T-helper 2 cell treated with Interferon-gamma antibody and Interleukin-4, amounts not matched to agents 5 μg/mL and 100 μg/mL, for 36 hours (primary cell): ENCODE data around the gene SELENOI.
"Not testable (repeated sequence)": the region's sequence is repeated elsewhere in the genome, so short reads cannot be mapped to it uniquely, and the experiment has no call there.

Experiments
- DNase-seq: peaks from one replicate; pipeline ENCODE4 v3.0.0; 2021; ENCODE audit warnings: low spot score
- H3K27ac Mint-ChIP-seq: one replicate; pipeline ENCODE4 v1.8.0; 2021; ENCODE audit warnings: mild to moderate bottlenecking, mixed read lengths
- H3K27me3 Mint-ChIP-seq: one replicate; pipeline ENCODE4 v1.8.0; 2021; ENCODE audit warnings: low read depth, mixed read lengths
- H3K36me3 Mint-ChIP-seq: one replicate; pipeline ENCODE4 v1.8.0; 2021; ENCODE audit warnings: low read depth, mixed read lengths
- H3K4me1 Mint-ChIP-seq: one replicate; pipeline ENCODE4 v1.8.0; 2021; ENCODE audit warnings: low read depth, mixed read lengths
- H3K4me3 Mint-ChIP-seq: one replicate; pipeline ENCODE4 v1.8.0; 2022; ENCODE audit warnings: mild to moderate bottlenecking, moderate library complexity, mixed read lengths
- H3K9me3 Mint-ChIP-seq: one replicate; pipeline ENCODE4 v1.8.0; 2021; ENCODE audit warnings: mixed read lengths

Gene SELENOI

DNA sequence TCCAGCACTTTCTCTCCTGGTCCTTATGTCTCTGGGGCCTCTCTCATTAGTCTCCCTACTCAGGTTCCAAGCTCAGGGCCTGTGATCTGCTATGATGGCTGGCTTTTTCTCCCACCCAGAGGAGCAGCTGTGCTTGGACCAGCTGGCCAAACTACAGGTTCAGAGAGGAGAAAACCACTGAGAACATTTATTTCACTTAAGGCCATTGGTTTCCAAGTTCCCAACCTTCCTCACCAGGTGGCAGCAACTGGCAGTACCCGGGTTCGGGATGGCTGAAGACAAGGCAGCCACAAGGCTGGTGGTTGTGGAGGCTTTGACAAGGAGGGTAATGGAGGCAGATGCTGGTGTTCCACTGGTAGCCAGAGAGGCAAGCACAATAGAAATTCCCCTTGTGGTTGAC, 29.9 kb upstream of the SELENOI start:
- H3K27me3 Mint-ChIP-seq, result no peaks in the 10 kb centered on the region
- H3K36me3 Mint-ChIP-seq, result no peaks in the 10 kb centered on the region
- H3K9me3 Mint-ChIP-seq, result no peaks in the 10 kb centered on the region
- H3K4me1 Mint-ChIP-seq, result no peaks in the 10 kb centered on the region
- no peak for DNase-seq
- no peak overlapping the region for H3K4me3 Mint-ChIP-seq
- no peak overlapping the region for H3K27ac Mint-ChIP-seq

DNA sequence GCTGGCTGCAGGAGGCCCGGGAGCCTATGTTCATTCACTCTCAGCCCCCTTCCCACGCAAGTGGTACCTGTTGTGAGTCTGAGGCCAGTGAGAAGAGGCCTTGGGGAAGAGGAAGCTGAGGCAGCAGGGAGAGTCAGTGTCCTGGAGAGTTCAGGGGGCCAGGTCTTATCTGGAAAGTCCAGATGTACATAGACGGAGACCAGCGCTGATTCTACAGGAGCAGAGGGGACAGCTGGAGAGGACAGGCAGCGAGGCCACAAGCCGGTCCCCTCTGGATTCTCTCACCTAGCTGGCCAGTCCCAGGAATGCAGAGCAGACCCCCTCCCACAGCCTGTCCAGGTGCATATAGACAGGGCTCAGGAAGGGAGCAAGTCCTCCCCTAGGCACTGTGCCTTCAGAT, 29.1 kb upstream of the SELENOI start:
- no peaks in the 10 kb centered on the region for H3K9me3 Mint-ChIP-seq
- no peaks in the 10 kb centered on the region for H3K36me3 Mint-ChIP-seq
- DNase-seq, result no peak
- H3K27me3 Mint-ChIP-seq, result no peaks in the 10 kb centered on the region
- H3K27ac Mint-ChIP-seq, result no peak overlapping the region
- no peaks in the 10 kb centered on the region for H3K4me1 Mint-ChIP-seq
- H3K4me3 Mint-ChIP-seq, result no peak overlapping the region

DNA sequence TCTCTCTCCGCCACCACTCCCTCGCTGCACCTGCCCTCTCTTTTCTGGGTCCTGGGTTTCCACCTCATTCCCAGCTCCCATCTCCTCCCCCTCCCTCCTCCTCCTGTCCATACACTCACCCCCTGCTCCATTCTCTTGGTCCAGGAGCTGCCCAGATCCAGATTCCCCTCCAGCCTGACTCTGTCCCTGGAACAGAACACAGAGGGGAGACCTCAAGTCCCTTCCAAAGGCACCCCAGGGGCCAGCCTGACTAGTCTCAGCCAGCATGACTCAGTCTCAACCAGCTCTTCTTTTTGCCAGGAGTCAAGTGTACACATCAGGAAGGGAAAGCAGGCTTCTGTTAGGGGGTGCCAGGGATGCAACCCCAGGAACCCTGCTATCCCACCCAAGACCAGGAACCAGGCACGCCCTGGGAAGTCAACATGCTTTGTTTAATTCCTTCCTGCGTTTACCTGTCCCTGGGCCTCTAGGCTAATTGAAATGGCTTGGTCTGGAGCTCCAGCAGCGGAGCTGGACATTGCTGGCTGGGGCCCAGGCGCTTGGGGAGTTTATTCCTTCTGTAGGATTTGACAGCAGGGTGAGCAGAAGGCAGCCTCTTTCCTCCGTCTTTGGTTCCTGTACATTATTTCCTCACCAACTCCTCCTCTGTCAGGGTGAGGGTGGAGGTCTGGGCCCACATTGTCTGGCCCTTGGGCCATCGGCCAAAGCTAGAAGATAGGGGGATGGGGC, 28.4 kb upstream of the SELENOI start:
- Mint-ChIP-seq H3K36me3 (no peaks in the 10 kb centered on the region), H3K27me3 (no peaks in the 10 kb centered on the region), H3K27ac (no peak overlapping the region), H3K9me3 (no peaks in the 10 kb centered on the region), H3K4me1 (no peaks in the 10 kb centered on the region), H3K4me3 (no peak overlapping the region)
- DNase-seq, result no peak

DNA sequence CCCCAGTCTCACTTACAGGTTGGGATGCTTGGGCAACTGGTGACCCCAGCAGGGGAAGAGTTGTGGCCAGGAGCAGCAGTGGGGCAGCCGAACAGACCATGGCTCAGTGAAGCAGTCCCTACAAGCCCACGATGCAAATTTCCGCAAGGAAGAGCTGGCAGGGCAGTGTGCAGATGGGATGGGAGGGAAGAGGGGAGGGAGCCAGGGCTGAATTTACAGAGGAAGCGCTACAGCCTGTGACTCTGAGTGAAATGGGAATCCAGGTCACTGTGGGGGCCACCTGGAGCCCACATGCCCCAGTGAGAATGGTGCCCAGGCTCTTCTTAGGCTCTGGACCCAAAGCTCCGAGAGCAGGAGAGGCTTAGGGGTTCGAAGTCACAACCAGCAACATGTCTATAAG, 27.0 kb upstream of the SELENOI start:
- no peak for DNase-seq
- Mint-ChIP-seq H3K9me3 (no peaks in the 10 kb centered on the region), H3K27ac (no peak overlapping the region), H3K36me3 (no peaks in the 10 kb centered on the region), H3K4me3 (no peak overlapping the region), H3K27me3 (no peaks in the 10 kb centered on the region), H3K4me1 (no peaks in the 10 kb centered on the region)

DNA sequence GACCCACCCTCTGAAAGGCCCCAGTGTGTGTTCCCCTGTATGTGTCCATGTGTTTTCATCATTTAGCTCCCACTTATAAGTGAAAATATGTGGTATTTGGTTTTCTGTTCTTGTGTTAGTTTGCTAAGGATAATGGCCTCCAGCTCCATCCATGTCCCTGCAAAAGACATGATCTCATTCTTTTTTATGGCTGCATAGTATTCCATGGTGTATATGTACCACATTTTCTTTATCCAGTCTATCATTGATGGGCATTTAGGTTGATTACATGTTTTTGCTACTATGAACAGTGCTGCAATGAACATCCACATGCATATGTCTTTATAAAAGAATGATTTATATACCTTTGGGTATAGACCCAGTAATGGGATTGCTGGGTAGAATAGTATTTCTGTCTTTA, 21.5 kb upstream of the SELENOI start:
- not testable (repeated sequence) for H3K4me3 Mint-ChIP-seq, H3K27ac Mint-ChIP-seq, H3K4me1 Mint-ChIP-seq, DNase-seq, H3K36me3 Mint-ChIP-seq, H3K9me3 Mint-ChIP-seq, H3K27me3 Mint-ChIP-seq

DNA sequence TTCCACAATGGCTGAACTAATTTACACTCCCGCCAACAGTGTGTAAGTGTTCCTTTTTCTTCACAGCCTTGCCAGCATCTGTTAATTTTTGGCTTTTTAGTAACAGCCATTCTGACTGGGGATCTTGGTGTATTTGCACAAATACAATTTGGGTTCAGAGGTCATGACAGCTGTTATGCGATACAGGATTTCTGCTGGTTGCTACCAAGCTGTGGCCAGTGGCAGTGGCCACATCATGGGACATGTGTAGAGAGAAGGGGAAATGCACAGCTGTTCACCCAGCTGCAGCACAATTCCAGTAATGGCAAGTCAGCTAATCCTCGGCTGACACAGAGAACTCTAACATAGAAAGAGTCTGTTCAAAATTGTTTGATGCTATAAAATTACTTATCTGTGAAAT, 21.0 kb upstream of the SELENOI start:
- no peak for DNase-seq
- Mint-ChIP-seq H3K4me3 (no peak overlapping the region), H3K9me3 (no peaks in the 10 kb centered on the region), H3K27me3 (no peaks in the 10 kb centered on the region), H3K36me3 (no peaks in the 10 kb centered on the region), H3K4me1 (peaks cover 12% of the 10 kb centered on the region), H3K27ac (no peak overlapping the region)

DNA sequence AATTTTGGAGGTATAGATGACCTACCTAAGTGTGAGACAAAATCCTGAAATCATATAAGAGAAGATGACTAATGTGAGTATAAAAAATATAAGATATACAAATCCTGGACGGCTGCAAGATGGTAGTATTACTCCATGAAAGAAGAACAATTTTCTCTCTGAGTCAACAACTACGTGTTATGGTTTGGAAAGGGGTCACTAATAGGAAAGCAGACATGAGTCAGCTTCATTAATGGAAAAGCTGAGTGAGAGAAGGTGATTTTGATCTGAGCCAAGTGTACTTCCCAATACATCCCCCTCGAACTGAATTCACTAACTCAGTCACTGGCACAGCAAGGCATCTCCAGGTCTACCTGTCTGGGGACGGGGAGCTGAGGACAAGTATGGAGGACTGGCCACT, 20.1 kb upstream of the SELENOI start:
- Mint-ChIP-seq H3K4me3 (no peak overlapping the region), H3K27me3 (no peaks in the 10 kb centered on the region), H3K4me1 (peaks cover 17% of the 10 kb centered on the region), H3K9me3 (no peaks in the 10 kb centered on the region), H3K27ac (no peak overlapping the region), H3K36me3 (no peaks in the 10 kb centered on the region)
- DNase-seq, result no peak

DNA sequence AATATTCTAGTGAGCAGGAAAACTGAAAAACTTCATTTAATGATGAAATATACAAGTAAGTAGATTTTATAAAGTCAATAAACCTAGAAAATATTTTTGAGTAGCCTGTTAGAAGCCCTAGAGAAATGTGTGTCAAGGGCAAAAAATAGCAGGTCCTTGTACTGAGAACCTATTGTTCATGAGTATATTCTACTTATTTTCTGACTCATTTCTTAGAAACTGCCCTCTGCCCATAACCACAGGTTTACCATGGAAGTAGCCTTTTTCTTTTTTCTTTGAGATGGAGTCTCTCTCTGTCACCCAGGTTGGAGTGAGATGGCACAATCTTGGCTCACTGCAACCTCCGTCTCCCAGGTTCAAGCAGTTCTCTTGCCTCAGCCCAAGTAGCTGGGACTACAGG, 19.4 kb upstream of the SELENOI start:
- H3K27ac Mint-ChIP-seq, result no peak overlapping the region
- DNase-seq, result no peak
- no peaks in the 10 kb centered on the region for H3K27me3 Mint-ChIP-seq
- H3K36me3 Mint-ChIP-seq, result no peaks in the 10 kb centered on the region
- H3K4me3 Mint-ChIP-seq, result no peak overlapping the region
- peaks cover 17% of the 10 kb centered on the region for H3K4me1 Mint-ChIP-seq
- no peaks in the 10 kb centered on the region for H3K9me3 Mint-ChIP-seq

DNA sequence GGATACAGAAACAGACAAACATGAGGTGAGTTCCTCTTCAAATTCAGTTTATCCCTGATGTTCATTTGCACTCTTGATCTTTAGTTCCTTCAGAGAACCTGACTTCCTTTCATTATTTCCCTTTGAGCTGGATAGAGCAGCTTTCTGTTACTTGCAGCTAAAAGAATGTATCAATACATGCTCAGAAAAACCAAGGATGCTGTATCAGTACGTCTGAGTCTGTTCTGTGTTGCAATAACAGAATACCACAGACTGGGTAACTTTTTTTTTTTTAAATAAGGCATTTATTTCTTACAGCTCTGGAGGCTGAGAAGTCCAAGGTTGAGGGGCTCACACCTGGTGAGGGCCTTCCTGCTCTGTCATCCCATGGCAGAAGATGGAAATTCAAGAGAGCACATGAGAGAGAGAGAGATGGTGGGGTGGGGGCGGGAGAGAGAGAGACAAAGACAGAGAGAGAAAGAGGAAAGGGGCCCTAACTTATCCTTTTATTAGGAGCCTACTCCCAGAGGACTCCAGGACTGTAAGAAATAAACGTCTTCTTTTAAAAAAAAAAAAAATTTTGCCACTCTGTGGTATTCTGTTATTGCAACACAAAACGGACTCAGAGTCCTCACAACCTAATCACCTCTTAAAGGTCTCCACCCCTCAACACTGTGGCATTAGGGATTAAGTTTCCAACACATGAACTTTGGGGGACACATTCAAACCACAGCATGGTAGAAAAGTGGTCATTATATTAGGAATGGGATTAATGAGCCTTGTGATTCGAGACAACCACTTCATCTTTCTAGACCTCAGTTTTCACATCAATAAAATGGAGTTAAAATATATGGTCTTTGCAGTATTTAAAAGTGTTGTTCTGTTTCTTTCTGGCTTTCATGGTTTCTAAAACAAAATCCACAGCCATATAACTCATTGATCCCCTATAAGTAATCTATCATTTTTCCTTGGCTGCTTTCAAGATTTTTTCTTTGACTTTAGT, 18.4 kb upstream of the SELENOI start:
- no peaks in the 10 kb centered on the region for H3K36me3 Mint-ChIP-seq
- DNase-seq, result no peak
- H3K27me3 Mint-ChIP-seq, result no peaks in the 10 kb centered on the region
- H3K4me3 Mint-ChIP-seq, result no peak overlapping the region
- peaks cover 17% of the 10 kb centered on the region for H3K4me1 Mint-ChIP-seq
- H3K27ac Mint-ChIP-seq, result no peak overlapping the region
- no peaks in the 10 kb centered on the region for H3K9me3 Mint-ChIP-seq

DNA sequence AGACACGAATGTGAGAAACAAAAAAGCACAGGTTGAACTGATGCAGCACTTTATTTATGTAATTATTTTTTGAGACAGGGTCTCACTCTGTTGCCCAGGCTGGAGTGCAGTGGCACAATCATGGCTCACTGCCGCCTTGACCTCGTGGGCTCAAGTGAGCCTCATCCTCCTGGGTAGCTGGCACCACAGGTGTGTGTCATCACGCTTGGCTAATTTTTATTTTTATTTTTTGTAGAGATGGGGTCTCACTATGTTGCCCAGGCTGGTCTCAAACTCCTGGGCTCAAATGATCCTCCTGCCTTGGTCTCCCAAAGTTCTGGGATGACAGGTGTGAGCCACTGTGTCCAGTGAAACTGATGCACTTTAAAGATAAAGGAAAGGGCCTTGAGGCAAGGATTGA, 16.9 kb upstream of the SELENOI start:
- H3K27me3 Mint-ChIP-seq, H3K27ac Mint-ChIP-seq, H3K36me3 Mint-ChIP-seq, H3K9me3 Mint-ChIP-seq, DNase-seq, H3K4me3 Mint-ChIP-seq: not testable (repeated sequence)
- peaks cover 20% of the 10 kb centered on the region for H3K4me1 Mint-ChIP-seq

DNA sequence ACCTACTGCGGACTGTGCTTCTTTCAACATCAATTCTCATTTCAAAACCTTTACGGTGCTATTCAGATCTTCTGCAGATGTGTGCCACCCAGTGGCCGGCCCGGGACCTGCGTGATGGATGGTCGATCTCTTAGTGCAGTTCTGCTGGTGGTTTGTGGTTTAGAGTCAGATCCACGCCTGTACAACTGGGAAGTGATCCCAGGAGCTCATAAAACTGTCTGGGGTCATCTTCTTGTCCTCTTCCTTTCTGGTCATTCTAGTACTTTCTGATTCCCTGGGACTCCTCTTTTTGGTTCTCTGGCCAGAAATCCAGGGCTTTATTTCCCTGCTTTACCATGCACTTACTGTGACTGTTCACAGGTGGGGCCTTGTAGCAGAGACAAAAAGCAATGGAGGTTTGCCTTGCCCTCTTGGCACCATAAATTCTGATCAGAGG, 15.8 kb upstream of the SELENOI start:
- H3K27me3 Mint-ChIP-seq, result no peaks in the 10 kb centered on the region
- no peaks in the 10 kb centered on the region for H3K9me3 Mint-ChIP-seq
- no peak overlapping the region for H3K4me3 Mint-ChIP-seq
- DNase-seq, result peak; percentile 79
- H3K4me1 Mint-ChIP-seq, result peaks cover 20% of the 10 kb centered on the region
- no peak overlapping the region for H3K27ac Mint-ChIP-seq
- no peaks in the 10 kb centered on the region for H3K36me3 Mint-ChIP-seq

DNA sequence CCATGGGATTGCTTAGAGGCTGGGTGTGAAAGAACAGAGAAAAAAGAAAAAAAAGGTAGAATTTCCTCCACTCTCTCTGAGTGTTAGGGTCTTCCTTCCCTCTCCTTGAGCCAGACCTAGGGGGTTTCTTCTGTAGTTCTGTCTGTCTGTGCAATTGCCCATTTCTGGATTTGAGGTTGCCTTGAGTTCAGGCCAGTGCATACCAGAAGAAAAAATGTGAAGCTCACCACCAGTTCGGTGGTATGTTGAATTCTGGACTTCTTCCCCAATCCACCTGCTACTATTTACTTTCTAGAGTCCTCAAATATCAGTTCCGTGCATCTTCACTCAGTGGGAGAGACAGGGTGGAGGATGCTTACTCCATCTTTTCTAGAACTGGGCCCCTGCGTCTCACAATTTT, 15.3 kb upstream of the SELENOI start:
- Mint-ChIP-seq H3K4me1 (peaks cover 20% of the 10 kb centered on the region), H3K27me3 (no peaks in the 10 kb centered on the region), H3K9me3 (no peaks in the 10 kb centered on the region), H3K4me3 (no peak overlapping the region), H3K27ac (no peak overlapping the region), H3K36me3 (no peaks in the 10 kb centered on the region)
- DNase-seq, result no peak

DNA sequence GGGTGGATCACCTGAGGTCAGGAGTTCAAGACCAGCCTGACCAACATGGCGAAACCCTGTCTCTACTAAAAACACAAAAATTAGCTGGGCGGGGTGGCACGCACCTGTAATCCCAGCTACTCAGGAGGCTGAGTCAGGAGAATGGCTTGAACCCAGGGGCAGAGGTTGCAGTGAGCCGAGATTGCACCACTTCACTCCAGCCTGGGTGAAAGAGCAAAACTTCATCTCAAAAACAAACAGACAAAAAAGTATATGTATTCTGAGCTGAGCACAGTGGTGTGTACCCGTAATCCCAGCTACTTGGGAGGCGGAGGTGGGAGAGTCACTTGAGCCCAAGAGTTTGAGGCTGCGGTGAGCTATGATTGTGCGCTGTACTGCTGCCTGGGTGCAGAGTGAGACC, 14.6 kb upstream of the SELENOI start:
- not testable (repeated sequence) for H3K27ac Mint-ChIP-seq, H3K9me3 Mint-ChIP-seq, H3K27me3 Mint-ChIP-seq, H3K4me3 Mint-ChIP-seq, DNase-seq, H3K36me3 Mint-ChIP-seq
- H3K4me1 Mint-ChIP-seq, result peaks cover 18% of the 10 kb centered on the region

DNA sequence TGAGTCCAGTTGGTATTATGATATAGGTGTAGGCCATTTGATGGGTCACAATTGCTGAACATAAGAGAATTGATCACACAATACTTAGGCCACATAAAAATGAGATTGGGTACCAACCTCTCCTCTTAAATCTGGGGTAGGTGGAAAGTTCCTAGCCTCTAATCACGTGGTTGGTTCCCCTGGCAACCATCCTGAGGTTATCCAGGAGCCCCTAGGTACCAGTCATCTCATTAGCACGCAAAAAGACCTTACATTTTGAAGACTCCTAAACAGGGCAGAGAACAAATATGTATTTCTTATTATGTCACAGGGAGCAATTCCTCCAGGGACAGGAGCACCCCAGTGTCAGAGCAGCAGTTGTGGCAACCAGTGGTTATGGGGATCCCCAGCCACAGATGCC, 12.7 kb upstream of the SELENOI start:
- Mint-ChIP-seq H3K4me3 (no peak overlapping the region), H3K27me3 (no peaks in the 10 kb centered on the region), H3K9me3 (no peaks in the 10 kb centered on the region), H3K36me3 (no peaks in the 10 kb centered on the region), H3K27ac (no peak overlapping the region), H3K4me1 (peaks cover 18% of the 10 kb centered on the region)
- no peak for DNase-seq
